M059J (cell line): ENCODE data around the gene EPHB2. TPM values are rescaled to one million over a fixed set of nuclear protein-coding genes. Genes with fewer than 3 reads are reported as not detected.
"Not testable (repeated sequence)": the region's sequence is repeated elsewhere in the genome, so short reads cannot be mapped to it uniquely, and the experiment has no call there.

Source experiments
- DNase-seq: peaks from one replicate; pipeline ENCODE4 v3.0.0-alpha.2; 2012; ENCODE audit warnings: low read depth
- total RNA-seq: library from RNA; depleted of rRNA; stranded (reverse); fragments of >200 nt; shearing (Covaris generic); gene quantifications from 2 replicates; pipeline ENCODE4 v1.2.3, GENCODE V29; 2014

Gene EPHB2
- total RNA-seq, 1 experiment from 2014 or later: 26.7 TPM

GRCh38 chr1:22836850-22837249 is 126.2 kb downstream of the EPHB2 start:
- DNase-seq: no peak

- DNase-seq: no peak
These were observed 126.7 kb downstream of the EPHB2 start for GRCh38 chr1:22837332-22837731.

- no peak for DNase-seq
These were observed 128.3 kb downstream of the EPHB2 start for GRCh38 chr1:22838965-22839364.

GRCh38 chr1:22839806-22840205 is 129.2 kb downstream of the EPHB2 start:
- DNase-seq: no peak

- no peak for DNase-seq
These were observed 130.5 kb downstream of the EPHB2 start for GRCh38 chr1:22841142-22841541.

GRCh38 chr1:22841860-22842281 is 131.2 kb downstream of the EPHB2 start:
- DNase-seq: no peak

GRCh38 chr1:22843441-22844183 is 133.0 kb downstream of the EPHB2 start:
- not testable (repeated sequence) for DNase-seq

GRCh38 chr1:22844621-22845020 is 134.0 kb downstream of the EPHB2 start:
- DNase-seq: no peak

- DNase-seq: no peak
These were observed 134.8 kb downstream of the EPHB2 start for GRCh38 chr1:22845398-22845935.

GRCh38 chr1:22846458-22846857 is 135.8 kb downstream of the EPHB2 start:
- DNase-seq: no peak

- DNase-seq: no peak
These were observed 136.6 kb downstream of the EPHB2 start for GRCh38 chr1:22847249-22847648.

GRCh38 chr1:22847709-22848108 is 137.1 kb downstream of the EPHB2 start:
- DNase-seq: no peak

- DNase-seq: peak; percentile 83
These were observed 137.8 kb downstream of the EPHB2 start for GRCh38 chr1:22848405-22848804.

GRCh38 chr1:22849770-22850169 is 139.1 kb downstream of the EPHB2 start:
- DNase-seq: no peak

- no peak for DNase-seq
These were observed 139.6 kb downstream of the EPHB2 start for GRCh38 chr1:22850281-22850680.

GRCh38 chr1:22850681-22851080 is 140.0 kb downstream of the EPHB2 start:
- peak; percentile 84 for DNase-seq

- no peak for DNase-seq
These were observed 140.9 kb downstream of the EPHB2 start for GRCh38 chr1:22851517-22851916.

GRCh38 chr1:22852144-22852655 is 141.6 kb downstream of the EPHB2 start:
- no peak for DNase-seq

GRCh38 chr1:22853651-22854185 is 143.1 kb downstream of the EPHB2 start:
- no peak for DNase-seq

- no peak for DNase-seq
These were observed 144.3 kb downstream of the EPHB2 start for GRCh38 chr1:22854688-22855565.

- peak; percentile 40 for DNase-seq
These were observed 145.3 kb downstream of the EPHB2 start for GRCh38 chr1:22855668-22856606.
